ENCODE measurements around the gene PALM2AKAP2. TPM values are rescaled to one million over a fixed set of nuclear protein-coding genes. Genes with fewer than 3 reads are reported as not detected.
"Not testable (repeated sequence)": the region's sequence is repeated elsewhere in the genome, so short reads cannot be mapped to it uniquely, and the experiment has no call there.

PALM2AKAP2 gene
- total and polyA plus RNA-seq, 9 of the 15 experiments (the other 6 are each of a cell fraction or from before 2014, with no cell fraction given), result not detected

DNA sequence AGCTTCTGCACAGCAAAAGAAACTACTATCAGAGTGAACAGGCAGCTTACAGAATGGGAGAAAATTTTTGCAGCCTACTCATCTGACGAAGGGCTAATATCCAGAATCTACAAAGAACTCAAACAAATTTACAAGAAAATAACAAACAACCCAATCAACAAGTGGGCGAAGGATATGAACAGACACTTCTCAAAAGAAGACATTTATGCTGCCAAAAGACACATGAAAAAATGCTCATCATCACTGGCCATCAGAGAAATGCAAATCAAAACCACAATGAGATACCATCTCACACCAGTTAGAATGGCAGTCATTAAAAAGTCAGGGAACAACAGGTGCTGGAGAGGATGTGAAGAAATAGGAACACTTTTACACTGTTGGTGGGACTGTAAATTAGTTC, 45.4 kb downstream of the PALM2AKAP2 start:
- H3K9me1 ChIP-seq (ENCODE audit: control insufficient read depth, insufficient read depth, low read length); H2AFZ ChIP-seq (ENCODE audit: low read depth, low read length); ATAC-seq; in situ Hi-C loops (cut with MboI); H3K27me3 ChIP-seq (ENCODE audit: control insufficient read depth in 2 of 2, insufficient read depth in 2 of 2, low read length in 2 of 2); FAIRE-seq; H3K36me3 ChIP-seq (ENCODE audit: control insufficient read depth, insufficient read depth, low read length); H3K4me2 ChIP-seq (ENCODE audit: insufficient read depth, low read length); H3K4me1 ChIP-seq (replicated peaks in 1 of 2; ENCODE audit: control insufficient read depth in 2 of 2, insufficient read depth in 2 of 2, low read length in 2 of 2); DNase-seq (ENCODE audit: extremely low read depth in 1 of 4, low spot score in 3 of 4); H3K79me2 ChIP-seq (ENCODE audit: control insufficient read depth, insufficient read depth, low read length); POLR2A ChIA-PET; H4K20me1 ChIP-seq (replicated peaks; ENCODE audit: control insufficient read depth, insufficient read depth, low read length); H3K4me3 ChIP-seq; H3K9me3 ChIP-seq (replicated peaks; ENCODE audit: control insufficient read depth, insufficient read depth, low read depth, low read length); H3K9ac ChIP-seq (ENCODE audit: insufficient read depth in 1 of 2, low read depth in 2 of 2, low read length in 2 of 2); BruUV-seq (replicated peaks); CTCF ChIA-PET (ENCODE audit: low intra/inter-chr PET ratio); intact Hi-C loops (cut with micrococcal nuclease); H3K27ac ChIP-seq (ENCODE audit: extremely low read depth, low read depth, low read length): not testable (repeated sequence)
- 0% methylated on average over 2 of the region's 2 CpGs for WGBS (ENCODE audit: insufficient coverage, low coverage, missing lambda C conversion rate)

GRCh38 chr9:109826559-109826958, 46.6 kb downstream of the PALM2AKAP2 start:
- in situ Hi-C loops (cut with MboI), result no loop called here
- CTCF ChIA-PET (ENCODE audit: low intra/inter-chr PET ratio), result no interaction called here
- no TSS peak for BruUV-seq (replicated peaks)

More at GRCh38 chr9:109826559-109826958, 46.6 kb downstream of the PALM2AKAP2 start:
- no peak overlapping the region for H3K9ac ChIP-seq (ENCODE audit: insufficient read depth in 1 of 2, low read depth in 2 of 2, low read length in 2 of 2)
- no peak for DNase-seq (ENCODE audit: extremely low read depth in 1 of 4, low spot score in 3 of 4)
- H4K20me1 ChIP-seq (replicated peaks; ENCODE audit: control insufficient read depth, insufficient read depth, low read length), result no peaks in the 10 kb centered on the region
- no peaks in the 10 kb centered on the region for H3K9me1 ChIP-seq (ENCODE audit: control insufficient read depth, insufficient read depth, low read length)
- H3K9me3 ChIP-seq (replicated peaks; ENCODE audit: control insufficient read depth, insufficient read depth, low read depth, low read length), result no peaks in the 10 kb centered on the region
- no peak overlapping the region for H3K4me3 ChIP-seq
- TF ChIP-seq ATF1 (CRISPR knock-in tag; IDR thresholded peaks at IDR 0.05), result no peak
- no peak for TF ChIP-seq ATF1 (tag; IDR thresholded peaks at IDR 0.05)
- H2AFZ ChIP-seq (ENCODE audit: low read depth, low read length), result no peak overlapping the region
- no peak overlapping the region for H3K27ac ChIP-seq (ENCODE audit: extremely low read depth, low read depth, low read length)
- H3K36me3 ChIP-seq (ENCODE audit: control insufficient read depth, insufficient read depth, low read length), result no peaks in the 10 kb centered on the region
- no peaks in the 10 kb centered on the region for H3K27me3 ChIP-seq (ENCODE audit: control insufficient read depth in 2 of 2, insufficient read depth in 2 of 2, low read length in 2 of 2)
- POLR2A ChIA-PET, result no interaction called here
- H3K4me2 ChIP-seq (ENCODE audit: insufficient read depth, low read length), result no peak overlapping the region
- WGBS (ENCODE audit: insufficient coverage, low coverage, missing lambda C conversion rate), result 0% methylated on average over 1 of the region's 1 CpG
- intact Hi-C loops (cut with micrococcal nuclease), result no loop called here
- no peak for ATAC-seq
- FAIRE-seq, result no peak
- H3K79me2 ChIP-seq (ENCODE audit: control insufficient read depth, insufficient read depth, low read length), result no peaks in the 10 kb centered on the region
- H3K4me1 ChIP-seq (replicated peaks in 1 of 2; ENCODE audit: control insufficient read depth in 2 of 2, insufficient read depth in 2 of 2, low read length in 2 of 2), result no peaks in the 10 kb centered on the region

Data from K562 (cell line).